Keratinocyte (primary cell): Measurements from ENCODE around the gene INTS6L. TPM values are rescaled to one million over a fixed set of nuclear protein-coding genes. Genes with fewer than 3 reads are reported as not detected.

Experiments
- DNase-seq: peaks from one replicate; pipeline ENCODE4 v3.0.0-alpha.2; 2011; ENCODE audit warnings: low read depth, missing footprints, low spot score
- FAIRE-seq: peaks from 2 replicates; lab custom pipeline; 2011; peaks lifted over from hg19 to GRCh38; lab: Jason Lieb, UNC
- H2AFZ ChIP-seq: 2 replicates; pipeline ENCODE4 v1.6.0; 2012; ENCODE audit warnings: low read length, control low read depth, inconsistent platforms; ENCODE audit not compliant: control insufficient read depth
- H3K27ac ChIP-seq: 2 replicates; pipeline ENCODE4 v1.5.1; 2011; ENCODE audit warnings: low read length; ENCODE audit not compliant: control insufficient read depth, insufficient read depth
- H3K27me3 ChIP-seq: 3 replicates; pipeline ENCODE4 v1.6.0; 2011; ENCODE audit warnings: low read length; ENCODE audit not compliant: control insufficient read depth, insufficient read depth; ENCODE audit errors: extremely low read depth
- H3K36me3 ChIP-seq, 2 experiments: 2 replicates in 1 of 2; 3 replicates in 1 of 2; pipeline ENCODE4 v1.5.1; 2011; ENCODE audit warnings: low read length in 2 of 2, mild to moderate bottlenecking in 1 of 2; ENCODE audit not compliant: control insufficient read depth in 2 of 2, insufficient read depth in 2 of 2; ENCODE audit errors: extremely low read depth in 1 of 2
- H3K4me1 ChIP-seq: 3 replicates; pipeline ENCODE4 v1.5.1; 2011; ENCODE audit warnings: low read length; ENCODE audit not compliant: control insufficient read depth, insufficient read depth; ENCODE audit errors: extremely low read depth
- H3K4me2 ChIP-seq: 3 replicates; pipeline ENCODE4 v1.6.0; 2011; ENCODE audit warnings: low read depth, low read length; ENCODE audit not compliant: control insufficient read depth, insufficient read depth; ENCODE audit errors: extremely low read depth
- H3K4me3 ChIP-seq, 3 experiments: fragments of 200-600 bp in 1 of 3; sonication (generic) in 1 of 3; 2 replicates in 2 of 3; 3 replicates in 1 of 3; pipeline ENCODE4 v1.5.1; 2011 to 2016; ENCODE audit warnings: low read length in 3 of 3, mild to moderate bottlenecking in 3 of 3, control low read depth in 2 of 3, inconsistent platforms in 1 of 3, low read depth in 1 of 3, mixed read lengths in 1 of 3, mixed run types in 1 of 3, moderate library complexity in 1 of 3; ENCODE audit not compliant: control insufficient read depth in 2 of 3, insufficient read depth in 2 of 3; ENCODE audit errors: extremely low read depth in 1 of 3
- H3K79me2 ChIP-seq: 2 replicates; pipeline ENCODE4 v1.6.0; 2012; ENCODE audit warnings: low read length; ENCODE audit not compliant: control insufficient read depth, insufficient read depth
- H3K9ac ChIP-seq: 3 replicates; pipeline ENCODE4 v1.6.0; 2011; ENCODE audit warnings: low read length; ENCODE audit not compliant: control insufficient read depth, insufficient read depth; ENCODE audit errors: extremely low read depth
- H3K9me1 ChIP-seq: 3 replicates; pipeline ENCODE4 v1.6.0; 2011; ENCODE audit warnings: low read length; ENCODE audit not compliant: control insufficient read depth, insufficient read depth; ENCODE audit errors: extremely low read depth
- H3K9me3 ChIP-seq: 2 replicates; pipeline ENCODE4 v1.5.1; 2012; ENCODE audit warnings: low read depth, low read length; ENCODE audit not compliant: control insufficient read depth
- H4K20me1 ChIP-seq: 3 replicates; pipeline ENCODE4 v1.6.0; 2011; ENCODE audit warnings: low read length; ENCODE audit not compliant: control insufficient read depth, insufficient read depth; ENCODE audit errors: extremely low read depth
- EZH2 ChIP-seq: IDR thresholded peaks from one replicate; pipeline ENCODE4 v1.6.1; 2012; ENCODE audit warnings: inconsistent platforms, mild to moderate bottlenecking, low read length, moderate library complexity
- dilution Hi-C: fragments of 300-500 bp; cut with MboI; formaldehyde crosslinking; loops from one replicate; pipeline ENCODE4 v1.7.0; 2020; ENCODE audit warnings: low sequenced_read_pairs; ENCODE audit not compliant: extremely low pct_ligation_motif_present
- polyA plus RNA-seq, 5 experiments: library from polyadenylated mRNA; depleted of rRNA in 3 of 5; stranded (reverse) in 3 of 5; stranded (forward) in 1 of 5; unstranded in 1 of 5; fragments of >200 nt; gene quantifications; 1 replicate in 1 of 5; 2 replicates in 3 of 5; 3 replicates in 1 of 5; pipeline versions ENCODE4 v1.2.1 to v1.2.3, GENCODE V29; 2011 to 2012; ENCODE audit warnings: missing spikeins in 2 of 5, low read depth in 1 of 5, low replicate concordance in 1 of 5
- TF ChIP-seq, protein P1 (sequence below), 3 experiments: IDR thresholded peaks in 1 of 3; conservative IDR thresholded peaks in 1 of 3; optimal IDR thresholded peaks in 1 of 3; 2 replicates in 2 of 3; 3 replicates in 1 of 3; pipeline versions ENCODE3 to v1.5.1; 2011; ENCODE audit warnings: low read length in 3 of 3, mild to moderate bottlenecking in 3 of 3, moderate library complexity in 2 of 3, control low read depth in 1 of 3, inconsistent platforms in 1 of 3; ENCODE audit not compliant: insufficient read depth in 2 of 3; ENCODE audit errors: extremely low read depth in 1 of 3

The INTS6L gene
- polyA plus RNA-seq, 1 donor (not counting 4 experiments of a cell fraction or from before 2014, with no cell fraction given), result 14.5 TPM

DNA sequence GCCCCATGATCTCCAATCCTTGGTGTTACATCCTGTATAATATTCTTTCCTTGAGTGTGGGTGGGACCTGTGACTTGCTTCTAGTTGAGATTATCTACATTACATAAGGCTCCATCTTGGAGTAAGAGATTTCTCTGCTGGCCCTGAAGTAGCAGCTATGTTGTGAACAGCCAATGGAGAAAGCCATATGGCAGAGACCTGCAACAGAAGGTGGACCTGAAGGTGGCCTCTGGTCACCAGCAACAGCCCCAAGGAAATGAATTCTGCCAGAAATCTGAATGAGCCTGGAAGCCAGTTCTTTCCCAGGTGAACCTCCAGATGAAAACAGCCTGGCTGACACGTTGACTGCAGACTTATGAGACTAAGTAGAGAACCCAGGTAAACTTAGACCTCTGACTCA lies 2.3 kb upstream of the INTS6L start:
- dilution Hi-C loops, result no loop called here
- Histone ChIP-seq H3K4me2 (no peak overlapping the region), H2AFZ (no peak overlapping the region), H3K4me1 (peaks cover 3% of the 10 kb centered on the region), H3K27ac (no peak overlapping the region), H3K9me1 (no peaks in the 10 kb centered on the region), H3K27me3 (no peaks in the 10 kb centered on the region), H3K9ac (no peak overlapping the region), H3K4me3 (no peak overlapping the region), H4K20me1 (no peaks in the 10 kb centered on the region), H3K79me2 (no peaks in the 10 kb centered on the region), H3K9me3 (no peaks in the 10 kb centered on the region), H3K36me3 (no peaks in the 10 kb centered on the region)
- no peak for TF ChIP-seq EZH2
- TF ChIP-seq, protein P1, sequence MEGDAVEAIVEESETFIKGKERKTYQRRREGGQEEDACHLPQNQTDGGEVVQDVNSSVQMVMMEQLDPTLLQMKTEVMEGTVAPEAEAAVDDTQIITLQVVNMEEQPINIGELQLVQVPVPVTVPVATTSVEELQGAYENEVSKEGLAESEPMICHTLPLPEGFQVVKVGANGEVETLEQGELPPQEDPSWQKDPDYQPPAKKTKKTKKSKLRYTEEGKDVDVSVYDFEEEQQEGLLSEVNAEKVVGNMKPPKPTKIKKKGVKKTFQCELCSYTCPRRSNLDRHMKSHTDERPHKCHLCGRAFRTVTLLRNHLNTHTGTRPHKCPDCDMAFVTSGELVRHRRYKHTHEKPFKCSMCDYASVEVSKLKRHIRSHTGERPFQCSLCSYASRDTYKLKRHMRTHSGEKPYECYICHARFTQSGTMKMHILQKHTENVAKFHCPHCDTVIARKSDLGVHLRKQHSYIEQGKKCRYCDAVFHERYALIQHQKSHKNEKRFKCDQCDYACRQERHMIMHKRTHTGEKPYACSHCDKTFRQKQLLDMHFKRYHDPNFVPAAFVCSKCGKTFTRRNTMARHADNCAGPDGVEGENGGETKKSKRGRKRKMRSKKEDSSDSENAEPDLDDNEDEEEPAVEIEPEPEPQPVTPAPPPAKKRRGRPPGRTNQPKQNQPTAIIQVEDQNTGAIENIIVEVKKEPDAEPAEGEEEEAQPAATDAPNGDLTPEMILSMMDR (optimal IDR thresholded peaks at IDR 0.05 in 1 of 3, IDR thresholded peaks at IDR 0.05 in 1 of 3, conservative IDR thresholded peaks at IDR 0.05 in 1 of 3; ENCODE audit: extremely low read depth in 1 of 3, insufficient read depth in 2 of 3, low read length in 3 of 3), result no peak
- no peak for FAIRE-seq
- DNase-seq, result no peak

DNA sequence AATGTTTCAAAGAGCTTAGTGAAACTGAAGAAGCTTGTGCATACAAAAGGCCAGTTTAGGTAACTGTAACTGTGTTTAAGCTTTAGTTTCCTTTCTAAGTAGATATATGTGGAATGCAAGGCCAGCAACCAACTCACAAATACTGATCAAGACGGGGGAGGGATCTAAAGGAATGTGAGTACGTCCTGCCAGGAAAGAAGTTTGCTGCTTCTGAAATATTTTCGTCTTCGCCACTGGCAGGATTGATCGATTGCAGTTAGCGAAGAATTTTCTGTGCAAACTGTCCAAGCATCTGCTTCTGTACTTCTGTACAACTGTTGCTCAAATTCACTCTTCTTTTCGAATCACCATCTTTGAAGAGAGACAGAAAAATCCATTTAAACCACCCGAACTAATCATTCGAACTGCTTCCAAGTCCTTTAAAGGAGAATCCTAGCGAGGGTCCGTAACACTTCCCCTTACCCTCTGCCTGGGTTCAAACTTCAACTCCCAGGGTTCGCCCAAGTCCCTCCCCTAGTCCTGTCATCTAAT lies 373 bp upstream of the INTS6L start:
- Histone ChIP-seq H2AFZ (peak overlapping the region; percentile 54), H3K4me2 (peak overlapping the region; percentile 79), H3K79me2 (no peaks in the 10 kb centered on the region), H3K9me1 (no peaks in the 10 kb centered on the region), H3K27ac (peak overlapping the region; percentile 35), H3K4me3 (peak overlapping the region; percentile 8 to 65 (median 48)), H4K20me1 (no peaks in the 10 kb centered on the region), H3K9me3 (no peaks in the 10 kb centered on the region), H3K27me3 (no peaks in the 10 kb centered on the region), H3K36me3 (no peaks in the 10 kb centered on the region), H3K9ac (peak overlapping the region; percentile 70), H3K4me1 (peaks cover 6% of the 10 kb centered on the region)
- DNase-seq (no peak), FAIRE-seq (no peak)
- dilution Hi-C loops, result no loop called here
- TF ChIP-seq, protein P1 (optimal IDR thresholded peaks at IDR 0.05 in 1 of 3, IDR thresholded peaks at IDR 0.05 in 1 of 3, conservative IDR thresholded peaks at IDR 0.05 in 1 of 3; ENCODE audit: extremely low read depth in 1 of 3, insufficient read depth in 2 of 3, low read length in 3 of 3), result no peak
- TF ChIP-seq EZH2, result no peak
